Panc1 (cell line): ENCODE data around the gene IER3IP1. TPM values are rescaled to one million over a fixed set of nuclear protein-coding genes. Genes with fewer than 3 reads are reported as not detected.
A peak's percentile ranks its signal among the peaks of the same experiment; 100 is the strongest.

Experiments used
- ATAC-seq: fragments of 200-7000 bp; cut with Tn5 transposase; 2 replicates; pipeline ENCODE4 v1.9.1; 2020; ENCODE audit warnings: mild to moderate bottlenecking, moderate library complexity
- BruUV-seq: library from RNA; stranded (reverse); fragments of 400-500 nt; replicated peaks from 2 replicates; lab custom pipeline; 2021; lab: Mats Ljungman, UMichigan
- CTCF ChIA-PET: fragments of 300-600 bp; sonication (Branson Sonifier 250); formaldehyde crosslinking; loops from one replicate; lab custom pipeline; 2022; ENCODE audit warnings: antibody characterized with exemption; lab: Charles Lee
- POLR2A ChIA-PET: fragments of 300-600 bp; sonication (Branson Sonifier 250); formaldehyde crosslinking; loops from one replicate; lab custom pipeline; 2022; ENCODE audit warnings: antibody characterized with exemption; lab: Charles Lee
- DNase-seq: peaks from one replicate; pipeline ENCODE4 v3.0.0-alpha.2; 2010; ENCODE audit warnings: low read depth, low spot score
- H3K27ac ChIP-seq: 2 replicates; pipeline ENCODE4 v1.5.1; 2011; ENCODE audit warnings: mild to moderate bottlenecking, low read length, inconsistent platforms
- H3K27me3 ChIP-seq: fragments of 200-500 bp; sonication (Bioruptor generic); 2 replicates; pipeline ENCODE4 v1.6.0; 2014; ENCODE audit warnings: low read length, inconsistent platforms; ENCODE audit not compliant: control insufficient read depth, insufficient read depth
- H3K36me3 ChIP-seq: fragments of 200-500 bp; sonication (Bioruptor generic); 2 replicates; pipeline ENCODE4 v1.5.1; 2014; ENCODE audit warnings: inconsistent platforms, mild to moderate bottlenecking, low read length, moderate library complexity; ENCODE audit not compliant: control insufficient read depth, insufficient read depth
- H3K4me1 ChIP-seq: 2 replicates; pipeline ENCODE4 v1.5.1; 2011; ENCODE audit warnings: inconsistent platforms, mild to moderate bottlenecking, low read length, moderate library complexity; ENCODE audit not compliant: control insufficient read depth, insufficient read depth
- H3K4me3 ChIP-seq, 2 experiments: 2 replicates each; pipeline ENCODE4 v1.5.1; 2011 to 2012; ENCODE audit warnings: low read depth in 2 of 2, low read length in 2 of 2, mild to moderate bottlenecking in 2 of 2, inconsistent platforms in 1 of 2, moderate library complexity in 1 of 2
- H3K9me3 ChIP-seq: fragments of 200-500 bp; sonication (Bioruptor generic); 2 replicates; pipeline ENCODE4 v1.5.1; 2014; ENCODE audit warnings: low read depth, mild to moderate bottlenecking, inconsistent platforms, low read length, moderate library complexity; ENCODE audit not compliant: control insufficient read depth, insufficient read depth
- POLR2AphosphoS5 ChIP-seq: IDR thresholded peaks from 2 replicates; pipeline ENCODE4 v1.6.1; 2012; ENCODE audit warnings: mild to moderate bottlenecking, low read depth, low read length, moderate library complexity
- SIN3A ChIP-seq: IDR thresholded peaks from 2 replicates; pipeline ENCODE4 v1.6.1; 2012; ENCODE audit warnings: low read depth, mild to moderate bottlenecking, low read length, moderate library complexity, borderline replicate concordance; ENCODE audit not compliant: insufficient read depth
- TCF7L2 ChIP-seq: IDR thresholded peaks from 2 replicates; pipeline ENCODE4 v1.6.1; 2011; ENCODE audit warnings: mild to moderate bottlenecking, low read depth, low read length, inconsistent platforms
- in situ Hi-C: cut with HindIII; loops from 2 replicates; pipeline ENCODE4 v1.10.0; 2016; ENCODE audit warnings: low sequenced_read_pairs, low pct_unique_long_range_greater_than_20kb
- intact Hi-C: fragments of 100-400 bp; cut with micrococcal nuclease; formaldehyde crosslinking; loops from one replicate; pipeline ENCODE4 v1.10.0; 2022; ENCODE audit not compliant: unreplicated experiment
- total RNA-seq: library from RNA; stranded (reverse); gene quantifications from one replicate; pipeline ENCODE4 v1.2.1, GENCODE V29; 2021; ENCODE audit not compliant: unreplicated experiment
- TF ChIP-seq, protein P1 (sequence below), 2 experiments: IDR thresholded peaks; 2 replicates each; pipeline ENCODE4 v1.6.1; 2011 to 2012; ENCODE audit warnings: low read depth in 2 of 2, control low read depth in 1 of 2, low read length in 1 of 2, mild to moderate bottlenecking in 1 of 2, moderate library complexity in 1 of 2; ENCODE audit not compliant: insufficient read depth in 1 of 2
- TF ChIP-seq, protein P2 (sequence below): fragments of 450-650 bp; IDR thresholded peaks from 2 replicates; pipeline ENCODE4 v1.5.1; 2017; ENCODE audit warnings: mild to moderate bottlenecking

Gene IER3IP1
- total RNA-seq, 1 experiment from 2014 or later, result 8.5 TPM

DNA sequence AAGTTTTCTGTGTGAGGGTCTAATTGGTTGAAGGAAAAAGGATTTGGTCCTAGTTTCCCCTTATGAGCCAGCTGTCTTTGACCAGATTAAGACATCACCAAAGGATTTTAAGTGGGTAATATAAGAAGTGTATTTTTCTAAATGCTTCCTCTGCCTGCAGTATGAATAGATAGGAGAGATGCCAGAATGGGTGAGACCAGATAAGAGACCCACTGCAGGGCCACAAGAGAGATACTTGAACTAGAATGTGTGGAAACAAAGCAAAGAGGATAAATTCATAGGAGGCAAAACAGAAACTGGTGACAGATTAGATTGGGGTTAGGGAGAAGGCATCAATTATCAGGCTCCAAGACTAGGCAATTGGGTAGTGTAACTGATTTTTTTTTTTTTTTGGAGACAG is 24.7 kb downstream of the IER3IP1 start:
- no peak for DNase-seq
- no peaks in the 10 kb centered on the region for H3K27me3 ChIP-seq
- no peaks in the 10 kb centered on the region for H3K9me3 ChIP-seq
- BruUV-seq, result no TSS peak
- intact Hi-C loops (no loop called here), in situ Hi-C loops (no loop called here)
- H3K4me3 ChIP-seq, result peak overlapping the region; percentile 58 to 90
- H3K4me1 ChIP-seq, result no peaks in the 10 kb centered on the region; the same call in 1 of the 2 replicates
- ATAC-seq, result no peak
- TF ChIP-seq, protein P1, sequence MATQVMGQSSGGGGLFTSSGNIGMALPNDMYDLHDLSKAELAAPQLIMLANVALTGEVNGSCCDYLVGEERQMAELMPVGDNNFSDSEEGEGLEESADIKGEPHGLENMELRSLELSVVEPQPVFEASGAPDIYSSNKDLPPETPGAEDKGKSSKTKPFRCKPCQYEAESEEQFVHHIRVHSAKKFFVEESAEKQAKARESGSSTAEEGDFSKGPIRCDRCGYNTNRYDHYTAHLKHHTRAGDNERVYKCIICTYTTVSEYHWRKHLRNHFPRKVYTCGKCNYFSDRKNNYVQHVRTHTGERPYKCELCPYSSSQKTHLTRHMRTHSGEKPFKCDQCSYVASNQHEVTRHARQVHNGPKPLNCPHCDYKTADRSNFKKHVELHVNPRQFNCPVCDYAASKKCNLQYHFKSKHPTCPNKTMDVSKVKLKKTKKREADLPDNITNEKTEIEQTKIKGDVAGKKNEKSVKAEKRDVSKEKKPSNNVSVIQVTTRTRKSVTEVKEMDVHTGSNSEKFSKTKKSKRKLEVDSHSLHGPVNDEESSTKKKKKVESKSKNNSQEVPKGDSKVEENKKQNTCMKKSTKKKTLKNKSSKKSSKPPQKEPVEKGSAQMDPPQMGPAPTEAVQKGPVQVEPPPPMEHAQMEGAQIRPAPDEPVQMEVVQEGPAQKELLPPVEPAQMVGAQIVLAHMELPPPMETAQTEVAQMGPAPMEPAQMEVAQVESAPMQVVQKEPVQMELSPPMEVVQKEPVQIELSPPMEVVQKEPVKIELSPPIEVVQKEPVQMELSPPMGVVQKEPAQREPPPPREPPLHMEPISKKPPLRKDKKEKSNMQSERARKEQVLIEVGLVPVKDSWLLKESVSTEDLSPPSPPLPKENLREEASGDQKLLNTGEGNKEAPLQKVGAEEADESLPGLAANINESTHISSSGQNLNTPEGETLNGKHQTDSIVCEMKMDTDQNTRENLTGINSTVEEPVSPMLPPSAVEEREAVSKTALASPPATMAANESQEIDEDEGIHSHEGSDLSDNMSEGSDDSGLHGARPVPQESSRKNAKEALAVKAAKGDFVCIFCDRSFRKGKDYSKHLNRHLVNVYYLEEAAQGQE (IDR thresholded peaks at IDR 0.05; ENCODE audit: insufficient read depth in 1 of 2, low read depth in 2 of 2, low read length in 1 of 2), result no peak
- TF ChIP-seq SIN3A, result no peak
- TF ChIP-seq TCF7L2, result no peak
- TF ChIP-seq, protein P2, sequence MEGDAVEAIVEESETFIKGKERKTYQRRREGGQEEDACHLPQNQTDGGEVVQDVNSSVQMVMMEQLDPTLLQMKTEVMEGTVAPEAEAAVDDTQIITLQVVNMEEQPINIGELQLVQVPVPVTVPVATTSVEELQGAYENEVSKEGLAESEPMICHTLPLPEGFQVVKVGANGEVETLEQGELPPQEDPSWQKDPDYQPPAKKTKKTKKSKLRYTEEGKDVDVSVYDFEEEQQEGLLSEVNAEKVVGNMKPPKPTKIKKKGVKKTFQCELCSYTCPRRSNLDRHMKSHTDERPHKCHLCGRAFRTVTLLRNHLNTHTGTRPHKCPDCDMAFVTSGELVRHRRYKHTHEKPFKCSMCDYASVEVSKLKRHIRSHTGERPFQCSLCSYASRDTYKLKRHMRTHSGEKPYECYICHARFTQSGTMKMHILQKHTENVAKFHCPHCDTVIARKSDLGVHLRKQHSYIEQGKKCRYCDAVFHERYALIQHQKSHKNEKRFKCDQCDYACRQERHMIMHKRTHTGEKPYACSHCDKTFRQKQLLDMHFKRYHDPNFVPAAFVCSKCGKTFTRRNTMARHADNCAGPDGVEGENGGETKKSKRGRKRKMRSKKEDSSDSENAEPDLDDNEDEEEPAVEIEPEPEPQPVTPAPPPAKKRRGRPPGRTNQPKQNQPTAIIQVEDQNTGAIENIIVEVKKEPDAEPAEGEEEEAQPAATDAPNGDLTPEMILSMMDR, result no peak
- no peak for TF ChIP-seq POLR2AphosphoS5
- H3K27ac ChIP-seq, result peak overlapping the region; percentile 84
- CTCF ChIA-PET, result no interaction called here
- H3K36me3 ChIP-seq, result peaks cover 4% of the 10 kb centered on the region
- POLR2A ChIA-PET, result no interaction called here

DNA sequence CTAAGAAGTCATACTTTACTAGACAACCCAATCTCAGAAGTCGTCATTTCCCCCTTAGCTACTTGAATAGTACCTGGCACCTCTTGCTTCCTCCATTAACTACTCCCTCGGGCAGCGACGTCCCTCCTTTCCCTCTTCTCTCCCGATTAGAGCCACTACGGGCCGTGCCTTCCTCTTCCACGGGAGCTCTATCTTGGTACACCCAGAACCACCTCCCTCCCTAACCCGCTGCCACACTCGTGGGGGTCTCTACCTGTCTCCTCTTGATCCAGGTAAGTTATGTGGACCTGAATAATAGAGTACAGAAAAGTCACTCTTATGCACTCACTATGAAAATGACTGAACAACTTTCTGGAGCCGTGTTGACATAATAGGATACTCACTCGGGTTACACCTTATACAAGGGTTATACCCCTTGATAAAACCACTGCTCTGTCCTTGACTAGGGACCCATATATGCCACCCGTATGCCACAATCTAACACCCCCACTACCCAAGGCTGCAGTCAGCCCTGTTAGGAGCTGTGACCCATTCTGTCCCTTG is 25.3 kb downstream of the IER3IP1 start:
- DNase-seq (no peak), ATAC-seq (peak; percentile 24)
- Histone ChIP-seq H3K4me1 (no peaks in the 10 kb centered on the region; the same call in 1 of the 2 replicates), H3K9me3 (no peaks in the 10 kb centered on the region), H3K27me3 (no peaks in the 10 kb centered on the region), H3K4me3 (peak overlapping the region; percentile 58 to 90), H3K36me3 (peaks cover 4% of the 10 kb centered on the region), H3K27ac (peak overlapping the region; percentile 84)
- TF ChIP-seq SIN3A (no peak), POLR2AphosphoS5 (no peak)
- in situ Hi-C loops, result no loop called here
- POLR2A ChIA-PET, result no interaction called here
- CTCF ChIA-PET, result no interaction called here
- intact Hi-C loops, result no loop called here
- no TSS peak for BruUV-seq
